Gastroesophageal sphincter (tissue), 3 donors: ENCODE data around the gene TAS2R16.

Experiments
- POLR2A ChIP-seq, 2 donors: fragments of 450-650 bp; IDR thresholded peaks; one replicate each; pipeline ENCODE4 v1.6.1; 2017; ENCODE audit warnings: antibody characterized with exemption in 2 of 2, mild to moderate bottlenecking in 2 of 2, moderate library complexity in 1 of 2
- TF ChIP-seq, protein P1 (sequence below), 4 experiments: fragments of 200-600 bp in 2 of 4; fragments of 450-650 bp in 2 of 4; sonication (generic) in 1 of 4; IDR thresholded peaks; one replicate each; pipeline ENCODE4 v1.5.1; 2017 to 2019; ENCODE audit warnings: antibody characterized with exemption in 4 of 4, mild to moderate bottlenecking in 2 of 4, moderate library complexity in 2 of 4

- TF ChIP-seq POLR2A (IDR thresholded peaks at IDR 0.05): no peak
- TF ChIP-seq, protein P1, sequence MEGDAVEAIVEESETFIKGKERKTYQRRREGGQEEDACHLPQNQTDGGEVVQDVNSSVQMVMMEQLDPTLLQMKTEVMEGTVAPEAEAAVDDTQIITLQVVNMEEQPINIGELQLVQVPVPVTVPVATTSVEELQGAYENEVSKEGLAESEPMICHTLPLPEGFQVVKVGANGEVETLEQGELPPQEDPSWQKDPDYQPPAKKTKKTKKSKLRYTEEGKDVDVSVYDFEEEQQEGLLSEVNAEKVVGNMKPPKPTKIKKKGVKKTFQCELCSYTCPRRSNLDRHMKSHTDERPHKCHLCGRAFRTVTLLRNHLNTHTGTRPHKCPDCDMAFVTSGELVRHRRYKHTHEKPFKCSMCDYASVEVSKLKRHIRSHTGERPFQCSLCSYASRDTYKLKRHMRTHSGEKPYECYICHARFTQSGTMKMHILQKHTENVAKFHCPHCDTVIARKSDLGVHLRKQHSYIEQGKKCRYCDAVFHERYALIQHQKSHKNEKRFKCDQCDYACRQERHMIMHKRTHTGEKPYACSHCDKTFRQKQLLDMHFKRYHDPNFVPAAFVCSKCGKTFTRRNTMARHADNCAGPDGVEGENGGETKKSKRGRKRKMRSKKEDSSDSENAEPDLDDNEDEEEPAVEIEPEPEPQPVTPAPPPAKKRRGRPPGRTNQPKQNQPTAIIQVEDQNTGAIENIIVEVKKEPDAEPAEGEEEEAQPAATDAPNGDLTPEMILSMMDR (IDR thresholded peaks at IDR 0.05): no peak
Observed at GRCh38 chr7:122995600-122995999, at the start of gene TAS2R16.
